Activated T-cell treated with anti-CD3 and anti-CD28 coated beads, Interleukin-2, amount 50 U/mL, for 72 hours (primary cell): ENCODE data around the gene ALKBH5. TPM values are rescaled to one million over a fixed set of nuclear protein-coding genes. Genes with fewer than 3 reads are reported as not detected.

ENCODE experiments used
- ATAC-seq, 2 donors: fragments of 150-1000 bp; cut with Tn5 transposase; replicated peaks in 1 of 2; 2 replicates each; pipeline ENCODE4 v1.10.0; 2021; ENCODE audit warnings: moderate library complexity in 2 of 2, mild to moderate bottlenecking in 1 of 2
- DNase-seq, 2 donors: peaks; one replicate each; pipeline ENCODE4 v3.0.0; 2021 to 2022; ENCODE audit warnings: mixed read lengths in 1 of 2
- H3K27ac Mint-ChIP-seq: one replicate; pipeline ENCODE4 v1.8.0; 2022; ENCODE audit warnings: mild to moderate bottlenecking, moderate library complexity, mixed read lengths
- H3K27me3 Mint-ChIP-seq: one replicate; pipeline ENCODE4 v1.8.0; 2022; ENCODE audit warnings: low read depth, mixed read lengths
- H3K36me3 Mint-ChIP-seq, 2 donors: one replicate each; pipeline ENCODE4 v1.8.0; 2022; ENCODE audit warnings: mixed read lengths in 2 of 2, mild to moderate bottlenecking in 1 of 2; ENCODE audit not compliant: insufficient read depth in 2 of 2
- H3K4me1 Mint-ChIP-seq: one replicate; pipeline ENCODE4 v1.8.0; 2022; ENCODE audit warnings: low read depth, mixed read lengths
- H3K4me3 Mint-ChIP-seq, 2 donors: one replicate each; pipeline ENCODE4 v1.8.0; 2022; ENCODE audit warnings: mild to moderate bottlenecking in 2 of 2, mixed read lengths in 2 of 2, moderate library complexity in 2 of 2
- H3K9me3 Mint-ChIP-seq, 2 donors: one replicate each; pipeline ENCODE4 v1.8.0; 2022; ENCODE audit warnings: mixed read lengths in 2 of 2
- total RNA-seq, 2 donors: library from RNA; stranded (reverse); gene quantifications; one replicate each; pipeline ENCODE4 v1.2.3, GENCODE V29; 2022

Gene ALKBH5
- total RNA-seq, 2 donors from 2014 or later, result 125 to 133 TPM

DNA sequence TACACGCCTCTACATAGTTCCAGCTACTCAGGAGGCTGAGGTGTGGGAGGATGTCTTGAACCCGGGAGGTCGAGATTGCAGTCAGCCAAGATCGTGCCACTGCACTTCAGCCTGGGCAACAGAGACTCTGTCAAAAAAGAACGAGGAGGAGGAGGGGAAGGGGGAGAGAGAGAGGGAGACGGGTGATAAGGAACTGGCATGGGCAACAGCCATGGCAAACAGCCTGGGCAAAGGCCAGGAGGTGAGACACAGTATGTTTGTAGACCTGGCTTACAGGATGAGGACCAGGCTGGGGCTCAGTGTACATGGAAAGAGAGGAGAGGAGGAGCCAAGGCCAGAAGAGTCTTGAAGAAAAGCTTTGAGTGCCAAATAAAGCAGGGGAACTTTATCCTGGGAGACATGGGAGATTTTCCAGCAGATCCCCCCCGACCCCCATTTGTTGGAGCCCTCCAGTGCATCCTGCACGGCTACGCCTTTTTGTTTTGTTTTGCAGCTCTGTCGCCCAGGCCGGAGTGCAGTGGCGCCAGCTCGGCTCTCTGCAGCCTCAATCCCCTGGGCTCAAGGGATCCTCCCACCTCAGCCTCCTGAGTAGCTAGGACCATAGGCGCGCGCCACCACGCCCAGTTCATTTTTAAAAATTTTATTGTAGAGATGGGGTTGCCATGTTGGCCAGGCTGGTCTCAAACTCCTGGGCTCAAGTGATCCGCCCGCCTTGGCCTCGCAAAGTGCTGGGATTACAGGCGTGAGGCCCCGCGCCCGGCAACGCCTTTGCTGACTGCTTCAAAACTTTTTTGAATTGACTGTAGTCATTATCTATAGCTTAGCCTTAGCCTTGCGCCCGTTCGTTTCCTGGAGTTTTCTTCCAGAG is 1.3 kb upstream of the ALKBH5 start:
- Mint-ChIP-seq H3K4me3 (peak overlapping the region; percentile 93 to 98), H3K27ac (peak overlapping the region; percentile 98), H3K36me3 (peaks cover 8 to 12% of the 10 kb centered on the region in 2 donors), H3K9me3 (no peaks in the 10 kb centered on the region), H3K4me1 (peaks cover 60% of the 10 kb centered on the region), H3K27me3 (no peaks in the 10 kb centered on the region)
- ATAC-seq, result no peak
- DNase-seq, result peak in 1 of 2 donors; percentile 16

DNA sequence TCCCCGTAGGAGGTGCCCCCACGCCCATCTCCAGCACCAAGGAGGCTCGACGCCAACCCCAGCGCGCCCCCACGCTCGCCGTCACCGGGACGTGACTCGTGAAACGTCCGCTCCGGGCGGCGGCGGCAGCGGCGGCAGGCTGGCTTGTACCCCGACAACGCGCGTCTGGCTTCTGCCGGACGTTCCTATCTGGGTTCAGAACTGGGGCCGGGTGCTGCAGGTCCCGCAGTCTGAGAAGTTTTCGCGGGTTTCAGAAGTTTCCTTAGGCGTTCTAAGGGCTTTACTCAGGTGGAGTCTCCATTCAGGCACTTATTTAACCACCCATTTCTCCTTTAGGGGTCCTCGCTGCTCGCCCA is 672 bp upstream of the ALKBH5 start:
- H3K4me3 Mint-ChIP-seq, result peak overlapping the region; percentile 93 to 98
- H3K27ac Mint-ChIP-seq, result peak overlapping the region; percentile 98
- H3K9me3 Mint-ChIP-seq, result no peaks in the 10 kb centered on the region
- peak; percentile 88 for DNase-seq
- peaks cover 9 to 12% of the 10 kb centered on the region in 2 donors for H3K36me3 Mint-ChIP-seq
- H3K4me1 Mint-ChIP-seq, result peaks cover 66% of the 10 kb centered on the region
- H3K27me3 Mint-ChIP-seq, result no peaks in the 10 kb centered on the region
- peak; percentile 41 to 45 for ATAC-seq

DNA sequence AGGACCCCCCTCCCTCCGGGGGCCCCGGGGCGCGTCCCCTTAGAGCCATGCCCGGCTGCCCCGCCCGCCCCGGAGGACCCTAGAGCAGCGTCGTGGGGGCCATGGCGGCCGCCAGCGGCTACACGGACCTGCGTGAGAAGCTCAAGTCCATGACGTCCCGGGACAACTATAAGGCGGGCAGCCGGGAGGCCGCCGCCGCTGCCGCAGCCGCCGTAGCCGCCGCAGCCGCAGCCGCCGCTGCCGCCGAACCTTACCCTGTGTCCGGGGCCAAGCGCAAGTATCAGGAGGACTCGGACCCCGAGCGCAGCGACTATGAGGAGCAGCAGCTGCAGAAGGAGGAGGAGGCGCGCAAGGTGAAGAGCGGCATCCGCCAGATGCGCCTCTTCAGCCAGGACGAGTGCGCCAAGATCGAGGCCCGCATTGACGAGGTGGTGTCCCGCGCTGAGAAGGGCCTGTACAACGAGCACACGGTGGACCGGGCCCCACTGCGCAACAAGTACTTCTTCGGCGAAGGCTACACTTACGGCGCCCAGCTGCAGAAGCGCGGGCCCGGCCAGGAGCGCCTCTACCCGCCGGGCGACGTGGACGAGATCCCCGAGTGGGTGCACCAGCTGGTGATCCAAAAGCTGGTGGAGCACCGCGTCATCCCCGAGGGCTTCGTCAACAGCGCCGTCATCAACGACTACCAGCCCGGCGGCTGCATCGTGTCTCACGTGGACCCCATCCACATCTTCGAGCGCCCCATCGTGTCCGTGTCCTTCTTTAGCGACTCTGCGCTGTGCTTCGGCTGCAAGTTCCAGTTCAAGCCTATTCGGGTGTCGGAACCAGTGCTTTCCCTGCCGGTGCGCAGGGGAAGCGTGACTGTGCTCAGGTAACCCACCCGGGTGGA is 759 bp downstream of the ALKBH5 start:
- no peaks in the 10 kb centered on the region for H3K27me3 Mint-ChIP-seq
- H3K36me3 Mint-ChIP-seq, result peaks cover 16 to 17% of the 10 kb centered on the region in 2 donors
- H3K4me1 Mint-ChIP-seq, result peaks cover 77% of the 10 kb centered on the region
- peak; percentile 14 to 18 for ATAC-seq
- H3K27ac Mint-ChIP-seq, result peak overlapping the region; percentile 86
- DNase-seq, result peak; percentile 72 to 79
- H3K4me3 Mint-ChIP-seq, result peak overlapping the region; percentile 93 to 98
- no peaks in the 10 kb centered on the region for H3K9me3 Mint-ChIP-seq

DNA sequence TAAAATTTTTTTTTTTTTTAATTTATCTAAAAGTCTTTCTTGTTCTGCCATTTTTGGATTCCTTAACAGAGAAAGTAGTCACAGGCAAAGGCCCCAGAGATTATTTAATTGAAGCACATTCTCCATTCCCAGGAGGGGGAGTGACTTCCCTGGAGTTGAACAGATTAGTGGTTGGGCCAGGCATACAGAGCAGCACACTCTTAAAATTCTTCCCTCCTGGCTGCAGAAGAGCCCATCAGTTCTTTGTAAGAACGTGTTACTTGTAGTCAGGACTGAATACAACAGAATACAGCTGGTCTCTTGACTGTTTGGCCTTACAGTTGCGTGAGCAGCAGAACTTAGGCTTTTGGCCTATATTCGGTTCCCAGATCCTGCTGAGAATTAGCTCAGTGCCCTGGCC is 1.8 kb downstream of the ALKBH5 start:
- ATAC-seq, result no peak
- Mint-ChIP-seq H3K4me3 (peak overlapping the region; percentile 93 to 98), H3K4me1 (peaks cover 79% of the 10 kb centered on the region), H3K36me3 (peaks cover 16 to 22% of the 10 kb centered on the region in 2 donors), H3K27ac (peak overlapping the region; percentile 86), H3K27me3 (no peaks in the 10 kb centered on the region), H3K9me3 (no peaks in the 10 kb centered on the region)
- no peak for DNase-seq

DNA sequence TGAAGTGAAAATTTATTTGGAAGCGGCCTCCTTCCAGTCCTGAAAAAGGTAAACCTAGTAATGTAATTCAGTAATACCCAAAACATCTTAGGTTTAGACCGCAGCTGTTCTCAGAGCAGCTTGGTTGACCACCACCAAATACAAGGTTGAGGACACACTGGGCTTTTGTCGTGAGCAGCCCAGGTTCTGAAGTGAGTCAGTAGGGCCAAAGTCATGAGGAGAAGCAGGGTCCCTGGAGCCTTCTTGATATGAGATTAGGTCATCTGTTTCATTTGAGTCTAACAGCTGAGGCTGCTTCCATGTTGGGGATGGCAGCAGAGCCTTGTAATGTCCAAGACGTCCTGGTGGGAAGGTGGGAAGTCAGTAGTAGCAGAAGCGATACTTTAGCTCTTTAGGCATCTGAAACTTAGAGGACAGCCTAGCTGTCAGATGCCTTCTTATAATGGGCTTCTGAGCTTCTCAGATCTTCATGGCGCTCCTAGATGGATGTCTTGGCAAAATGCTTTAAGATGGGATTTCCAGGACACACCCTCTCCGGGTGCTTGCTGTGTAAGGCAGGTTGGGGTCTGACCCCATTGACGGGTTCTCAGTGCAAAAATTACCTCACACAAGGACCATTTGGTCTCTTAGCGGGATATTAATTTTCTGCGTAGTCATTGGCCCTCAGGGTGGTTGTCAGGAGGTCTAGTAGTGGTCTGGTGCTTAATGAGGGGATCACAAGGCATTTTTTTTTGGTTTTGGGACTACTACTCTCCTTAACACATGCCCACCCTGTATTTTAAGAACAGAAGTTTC is 2.4 kb downstream of the ALKBH5 start:
- H3K9me3 Mint-ChIP-seq, result no peaks in the 10 kb centered on the region
- H3K36me3 Mint-ChIP-seq, result peaks cover 18 to 24% of the 10 kb centered on the region in 2 donors
- peaks cover 79% of the 10 kb centered on the region for H3K4me1 Mint-ChIP-seq
- peak overlapping the region; percentile 93 to 98 for H3K4me3 Mint-ChIP-seq
- H3K27ac Mint-ChIP-seq, result peak overlapping the region; percentile 86
- DNase-seq (peak in 1 of 2 donors; percentile 16), ATAC-seq (no peak)
- H3K27me3 Mint-ChIP-seq, result no peaks in the 10 kb centered on the region

DNA sequence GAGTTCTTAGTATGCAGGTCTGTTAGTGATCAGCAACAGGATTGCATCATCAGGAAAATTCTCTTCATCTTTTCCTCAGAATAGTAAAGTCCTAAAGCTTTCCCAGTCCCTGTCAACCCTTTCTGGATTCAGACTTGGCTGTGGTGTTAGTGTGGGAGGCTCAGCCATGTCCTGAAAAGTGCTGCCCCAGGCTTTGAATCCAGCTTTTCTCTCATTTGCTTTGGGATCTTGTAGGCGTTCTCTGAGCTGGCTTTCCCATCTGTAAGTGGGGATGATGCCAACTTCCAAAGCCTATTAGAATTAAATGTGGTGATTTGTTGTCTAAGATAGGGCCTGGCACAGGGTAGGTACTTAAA is 3.0 kb downstream of the ALKBH5 start:
- Mint-ChIP-seq H3K9me3 (no peaks in the 10 kb centered on the region), H3K4me3 (peak overlapping the region; percentile 93 to 98), H3K4me1 (peaks cover 79% of the 10 kb centered on the region), H3K36me3 (peaks cover 18 to 24% of the 10 kb centered on the region in 2 donors), H3K27me3 (no peaks in the 10 kb centered on the region), H3K27ac (peak overlapping the region; percentile 86)
- DNase-seq, result no peak
- ATAC-seq, result no peak

DNA sequence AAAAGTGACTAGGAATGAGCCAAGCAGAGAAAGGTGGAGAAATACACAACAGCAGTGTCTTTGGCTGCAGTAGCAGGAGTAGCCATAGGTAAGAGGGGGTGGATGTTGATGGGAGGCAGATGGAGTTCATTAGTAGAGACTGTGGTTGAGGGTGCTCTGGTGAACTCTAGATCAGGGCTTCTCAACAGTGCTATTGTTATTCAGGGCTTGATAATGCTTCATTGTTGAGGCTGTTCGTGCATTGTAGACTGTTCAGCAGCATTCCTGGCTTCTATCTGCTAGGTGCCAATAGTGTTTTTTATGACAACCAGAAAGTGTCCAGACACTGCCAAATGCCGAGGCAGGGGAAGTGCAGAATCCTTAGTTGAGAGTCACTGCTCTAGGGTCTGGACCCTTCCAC is 3.6 kb downstream of the ALKBH5 start:
- Mint-ChIP-seq H3K27me3 (no peaks in the 10 kb centered on the region), H3K27ac (peak overlapping the region; percentile 86), H3K4me3 (peak overlapping the region; percentile 93 to 98), H3K36me3 (peaks cover 18 to 24% of the 10 kb centered on the region in 2 donors), H3K9me3 (no peaks in the 10 kb centered on the region), H3K4me1 (peaks cover 79% of the 10 kb centered on the region)
- ATAC-seq (no peak), DNase-seq (no peak)

DNA sequence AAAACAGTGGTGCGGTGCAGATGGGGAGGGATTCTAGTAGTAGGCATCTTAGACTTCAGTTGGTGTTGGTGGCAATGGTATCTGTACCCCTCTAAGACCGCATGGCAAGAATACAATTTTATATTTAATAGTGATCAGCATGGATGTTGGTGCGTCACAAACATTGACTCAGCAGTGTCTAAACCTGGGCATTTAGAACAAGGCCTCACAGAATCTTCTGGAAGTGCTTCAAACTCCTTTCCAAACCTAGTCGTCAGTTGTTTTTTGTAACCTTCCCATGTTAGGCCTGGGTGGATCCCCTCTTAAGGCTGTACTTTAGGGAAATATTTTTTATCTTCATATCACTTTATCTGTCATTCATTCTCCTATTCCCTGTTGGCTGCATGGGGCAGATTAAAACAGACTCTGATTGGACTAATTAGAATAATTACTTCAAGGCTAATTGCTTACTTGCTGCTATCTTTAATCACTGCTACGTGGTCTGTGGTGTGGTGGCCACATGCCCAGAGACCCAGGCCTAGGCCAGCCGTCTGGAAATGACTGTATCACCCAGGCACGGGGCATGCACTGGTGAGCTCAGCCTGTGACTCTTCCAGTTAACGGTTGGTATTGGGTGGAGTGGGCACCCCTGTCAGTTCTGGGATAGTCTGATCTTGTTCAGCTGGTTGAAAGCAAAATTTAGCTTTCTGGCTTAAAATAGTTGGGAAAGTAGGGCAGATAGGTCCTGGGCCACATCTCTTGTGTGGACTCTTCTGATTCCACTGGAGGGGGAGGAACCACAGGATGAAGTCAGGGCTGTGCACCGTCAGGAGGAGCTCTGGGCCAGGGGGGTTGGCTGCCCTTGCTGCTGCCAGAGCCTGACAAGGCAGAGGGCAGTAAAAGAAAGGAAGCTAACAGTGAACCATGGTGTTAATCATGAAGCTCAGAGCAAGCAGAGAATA is 4.5 kb downstream of the ALKBH5 start:
- ATAC-seq, result no peak
- Mint-ChIP-seq H3K9me3 (no peaks in the 10 kb centered on the region), H3K4me1 (peaks cover 76% of the 10 kb centered on the region), H3K36me3 (peaks cover 18 to 25% of the 10 kb centered on the region in 2 donors), H3K27ac (peak overlapping the region; percentile 86), H3K4me3 (peak overlapping the region; percentile 93 to 98), H3K27me3 (no peaks in the 10 kb centered on the region)
- peak; percentile 50 to 53 for DNase-seq

DNA sequence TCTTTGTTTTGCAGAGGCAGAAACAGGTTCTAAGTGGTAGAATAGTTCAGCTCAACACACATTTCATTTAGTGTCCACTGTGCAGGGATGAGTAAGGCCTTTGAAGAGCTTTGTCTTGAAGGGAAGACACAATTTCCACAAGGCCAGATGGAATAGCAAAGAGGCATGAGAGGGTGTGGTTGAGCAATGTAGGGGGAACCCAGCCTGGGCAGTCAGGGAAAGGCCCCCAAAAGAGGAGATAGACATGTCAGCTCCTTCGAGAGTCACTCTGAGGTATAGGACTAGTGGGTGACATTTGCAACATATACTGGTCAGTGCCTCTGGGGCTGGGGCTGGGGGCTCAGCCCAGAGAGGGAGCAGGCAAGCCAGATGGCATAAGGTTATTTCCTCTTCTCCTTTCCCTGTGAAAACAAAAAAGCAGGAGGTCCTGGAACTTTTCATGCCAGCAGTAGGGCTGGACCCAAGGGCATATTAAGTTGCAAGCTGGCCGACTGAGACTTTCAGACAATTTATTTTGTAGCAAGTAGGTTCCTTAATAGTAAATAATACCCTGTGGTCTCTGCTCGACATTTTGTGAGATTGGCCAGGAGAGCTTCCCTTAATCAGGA is 7.1 kb downstream of the ALKBH5 start:
- H3K4me3 Mint-ChIP-seq, result no peak overlapping the region
- H3K27me3 Mint-ChIP-seq, result no peaks in the 10 kb centered on the region
- H3K4me1 Mint-ChIP-seq, result peaks cover 76% of the 10 kb centered on the region
- DNase-seq, result no peak
- peaks cover 18 to 30% of the 10 kb centered on the region in 2 donors for H3K36me3 Mint-ChIP-seq
- no peak for ATAC-seq
- H3K9me3 Mint-ChIP-seq, result no peaks in the 10 kb centered on the region
- H3K27ac Mint-ChIP-seq, result peak overlapping the region; percentile 54

DNA sequence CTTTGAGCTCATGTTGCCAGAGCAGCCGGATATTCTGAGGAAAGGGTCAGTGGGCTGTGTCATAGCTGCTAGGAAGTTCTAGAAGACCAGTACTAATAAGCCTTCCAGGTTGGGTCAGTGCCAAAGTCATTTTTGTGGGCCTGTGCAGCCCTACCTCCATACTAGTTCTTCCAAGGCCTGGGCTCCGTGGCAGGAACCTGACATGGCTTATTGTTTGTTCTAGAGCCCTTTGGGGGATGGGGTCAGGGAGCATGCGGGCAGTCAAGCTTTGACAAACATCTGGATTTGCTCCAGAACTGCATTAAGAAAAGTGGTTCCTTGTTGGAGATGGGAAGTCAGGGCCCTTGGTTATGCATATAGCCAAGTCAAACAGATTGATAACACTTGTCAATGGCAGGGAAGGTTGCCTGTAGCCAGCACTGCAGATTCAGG is 7.6 kb downstream of the ALKBH5 start:
- DNase-seq (no peak), ATAC-seq (no peak)
- Mint-ChIP-seq H3K36me3 (peaks cover 16 to 33% of the 10 kb centered on the region in 2 donors), H3K27ac (no peak overlapping the region), H3K9me3 (no peaks in the 10 kb centered on the region), H3K27me3 (no peaks in the 10 kb centered on the region), H3K4me3 (no peak overlapping the region), H3K4me1 (peaks cover 76% of the 10 kb centered on the region)

DNA sequence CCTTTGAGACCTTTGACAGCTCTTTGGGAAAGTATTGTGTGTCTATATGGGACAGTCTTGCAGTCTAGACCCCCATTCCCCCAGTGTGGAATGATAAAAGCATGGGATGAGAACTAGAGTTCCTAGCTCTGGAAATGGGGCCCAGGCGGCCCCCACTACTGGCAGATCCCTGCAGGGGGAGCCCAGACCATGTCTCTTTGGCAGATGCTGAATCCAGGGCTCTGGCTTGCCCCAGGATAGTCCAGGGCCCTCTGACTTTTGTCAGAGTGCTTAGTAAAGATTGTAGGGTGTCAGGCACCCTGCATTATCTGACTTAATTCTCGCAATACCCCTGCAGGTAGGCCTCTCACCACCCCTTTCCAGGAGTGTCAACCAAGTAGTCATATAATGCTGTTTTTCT is 8.3 kb downstream of the ALKBH5 start:
- Mint-ChIP-seq H3K4me1 (peaks cover 69% of the 10 kb centered on the region), H3K27ac (no peak overlapping the region), H3K36me3 (peaks cover 14 to 34% of the 10 kb centered on the region in 2 donors), H3K9me3 (no peaks in the 10 kb centered on the region), H3K27me3 (no peaks in the 10 kb centered on the region), H3K4me3 (no peak overlapping the region)
- no peak for DNase-seq
- peak in 1 of 2 donors; percentile 23 for ATAC-seq
